Uterus (tissue), 2 donors: ENCODE measurements around the gene BZW1.

ENCODE experiments used
- POLR2A ChIP-seq, 2 donors: fragments of 450-650 bp; IDR thresholded peaks; one replicate each; pipeline ENCODE4 v1.6.1; 2016; ENCODE audit warnings: antibody characterized with exemption in 2 of 2, mild to moderate bottlenecking in 1 of 2, moderate library complexity in 1 of 2
- TF ChIP-seq, protein P1 (sequence below), 4 experiments: fragments of 200-600 bp in 2 of 4; fragments of 450-650 bp in 2 of 4; sonication (generic) in 2 of 4; IDR thresholded peaks; one replicate each; pipeline ENCODE4 v1.5.1; 2016 to 2019; ENCODE audit warnings: antibody characterized with exemption in 4 of 4, mild to moderate bottlenecking in 2 of 4, moderate library complexity in 1 of 4

- TF ChIP-seq, protein P1, sequence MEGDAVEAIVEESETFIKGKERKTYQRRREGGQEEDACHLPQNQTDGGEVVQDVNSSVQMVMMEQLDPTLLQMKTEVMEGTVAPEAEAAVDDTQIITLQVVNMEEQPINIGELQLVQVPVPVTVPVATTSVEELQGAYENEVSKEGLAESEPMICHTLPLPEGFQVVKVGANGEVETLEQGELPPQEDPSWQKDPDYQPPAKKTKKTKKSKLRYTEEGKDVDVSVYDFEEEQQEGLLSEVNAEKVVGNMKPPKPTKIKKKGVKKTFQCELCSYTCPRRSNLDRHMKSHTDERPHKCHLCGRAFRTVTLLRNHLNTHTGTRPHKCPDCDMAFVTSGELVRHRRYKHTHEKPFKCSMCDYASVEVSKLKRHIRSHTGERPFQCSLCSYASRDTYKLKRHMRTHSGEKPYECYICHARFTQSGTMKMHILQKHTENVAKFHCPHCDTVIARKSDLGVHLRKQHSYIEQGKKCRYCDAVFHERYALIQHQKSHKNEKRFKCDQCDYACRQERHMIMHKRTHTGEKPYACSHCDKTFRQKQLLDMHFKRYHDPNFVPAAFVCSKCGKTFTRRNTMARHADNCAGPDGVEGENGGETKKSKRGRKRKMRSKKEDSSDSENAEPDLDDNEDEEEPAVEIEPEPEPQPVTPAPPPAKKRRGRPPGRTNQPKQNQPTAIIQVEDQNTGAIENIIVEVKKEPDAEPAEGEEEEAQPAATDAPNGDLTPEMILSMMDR (IDR thresholded peaks at IDR 0.05), result peak in 1 of 4 experiments; percentile 7
- peak; percentile 79 to 85 for TF ChIP-seq POLR2A (IDR thresholded peaks at IDR 0.05)
Measured at GRCh38 chr2:200811333-200812121, at the start of gene BZW1.
